Measurements from ENCODE around the gene GPBP1L1. TPM values are rescaled to one million over a fixed set of nuclear protein-coding genes. Genes with fewer than 3 reads are reported as not detected.

The GPBP1L1 gene
- total RNA-seq, 1 experiment from 2014 or later = 110 TPM

DNA sequence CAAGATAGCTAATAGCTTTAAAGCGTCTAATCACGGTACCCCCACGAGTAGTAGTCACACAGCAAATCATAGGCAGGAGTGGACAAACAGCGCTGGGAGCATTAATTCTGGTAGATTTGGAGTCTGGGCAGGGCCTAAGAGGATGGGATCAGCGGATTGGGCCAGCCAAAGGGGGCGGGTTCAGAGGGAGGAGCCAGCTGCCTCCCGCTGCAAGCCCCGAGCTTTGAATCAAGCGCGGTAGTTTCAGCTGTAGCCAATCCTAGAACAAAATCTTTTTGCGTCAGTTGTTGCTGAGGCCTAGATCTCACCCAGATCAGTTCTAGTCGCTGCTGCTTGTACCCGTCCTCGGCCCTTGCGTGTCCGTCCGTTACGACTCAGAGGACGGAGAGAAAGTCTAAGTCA lies 103.1 kb downstream of the GPBP1L1 start:
- intact Hi-C loops (cut with micrococcal nuclease) = loop anchor here (10.0 kb wide), 1 partner anchor 302 kb away; no protein-coding TSS in a partner anchor
- Histone ChIP-seq H3K9ac (ENCODE audit: low read length) (peak overlapping the region; percentile 99), H3K9me3 (ENCODE audit: control insufficient read depth in 1 of 2, insufficient read depth in 1 of 2, low read depth in 1 of 2, low read length in 2 of 2) (no peaks in the 10 kb centered on the region), H3K9me2 (ENCODE audit: insufficient read depth) (no peaks in the 10 kb centered on the region), H3K79me2 (ENCODE audit: insufficient read depth, low read length) (peaks cover 43% of the 10 kb centered on the region), H2AFZ (ENCODE audit: low read depth, low read length, poor library complexity, severe bottlenecking) (peak overlapping the region; percentile 97), H3K36me3 (ENCODE audit: control insufficient read depth in 1 of 2, insufficient read depth in 2 of 2, low read length in 2 of 2) (peaks cover 0 to 17% of the 10 kb centered on the region in 2 experiments; a peak in 1 of 4 replicates), H3K4me1 (ENCODE audit: control insufficient read depth in 1 of 2, insufficient read depth in 2 of 2, low read length in 2 of 2) (peaks cover 10 to 19% of the 10 kb centered on the region in 2 experiments), H3K4me2 (ENCODE audit: low read length) (peak overlapping the region; percentile 98), H3K27ac (ENCODE audit: low read depth, low read length) (peak overlapping the region; percentile 87), H3K4me3 (replicated peaks in 1 of 2; ENCODE audit: low read depth in 1 of 2, low read length in 2 of 2) (peak overlapping the region; percentile 98 to 99), H4K20me1 (ENCODE audit: insufficient read depth) (peaks cover 25% of the 10 kb centered on the region; the same call in 1 of the 2 replicates), H3K27me3 (ENCODE audit: insufficient read depth, low read length) (no peaks in the 10 kb centered on the region)
- TF ChIP-seq TCF7L2 (IDR thresholded peaks at IDR 0.05; ENCODE audit: borderline replicate concordance, extremely low read depth, insufficient read depth, insufficient read length) (peak; percentile 6), ELF1 (IDR thresholded peaks at IDR 0.05; ENCODE audit: borderline replicate concordance, low read depth) (no peak)
- peak; percentile 88 for ATAC-seq
- ChIA-PET CTCF (interaction anchor here (0.9 kb wide), 2 partner anchors 13 to 70 kb away, joined by 3 to 4 read pairs; no protein-coding TSS in a partner anchor), RAD21 (ENCODE audit: low non-redundant PET in 1 of 2, low total read pairs in 2 of 2, uncharacterized antibody in 2 of 2, unreplicated experiment in 2 of 2) (no interaction called here), POLR2A (interaction anchor here (0.6 to 1.8 kb wide), 15 partner anchors 8 to 862 kb away, joined by 3 to 7 read pairs (median 4); partner anchors contain the start of genes CCDC163, HECTD3, MMACHC and PRDX1)
- BruUV-seq (replicated peaks) = TSS peak; percentile 81
- DNase-seq (ENCODE audit: low read depth, low spot score) = peak; percentile 95

Other genes starting within 250 kb of the GPBP1L1 start
- 5.0 TPM for gene TESK2, start 195.4 kb downstream of the GPBP1L1 start, total RNA-seq (2021; ENCODE audit: unreplicated experiment)
- gene CCDC163, start 186.5 kb downstream of the GPBP1L1 start, total RNA-seq (2021; ENCODE audit: unreplicated experiment) = 3.1 TPM
- 16.2 TPM for gene MMACHC, start 186.2 kb downstream of the GPBP1L1 start, total RNA-seq (2021; ENCODE audit: unreplicated experiment)
- 1,171 TPM for gene PRDX1, start 164.6 kb downstream of the GPBP1L1 start, total RNA-seq (2021; ENCODE audit: unreplicated experiment)
- 199 TPM for gene AKR1A1, start 135.7 kb downstream of the GPBP1L1 start, total RNA-seq (2021; ENCODE audit: unreplicated experiment)
- gene NASP, start 102.5 kb downstream of the GPBP1L1 start, total RNA-seq (2021; ENCODE audit: unreplicated experiment) = 185 TPM
- gene CCDC17, start 62.5 kb downstream of the GPBP1L1 start, total RNA-seq (2021; ENCODE audit: unreplicated experiment) = 2.4 TPM
- 39.3 TPM for gene TMEM69, start 1.6 kb upstream of the GPBP1L1 start, total RNA-seq (2021; ENCODE audit: unreplicated experiment)
- gene IPP, start 64.1 kb upstream of the GPBP1L1 start, total RNA-seq (2021; ENCODE audit: unreplicated experiment) = 13.8 TPM
- gene MAST2, start 117.1 kb upstream of the GPBP1L1 start, total RNA-seq (2021; ENCODE audit: unreplicated experiment) = 41.9 TPM

All from HCT116 (cell line).